GM19023 (cell line): ENCODE results near the gene ITPRID1.
"Not testable (repeated sequence)": the region's sequence is repeated elsewhere in the genome, so short reads cannot be mapped to it uniquely, and the experiment has no call there.

Experiments used
- ATAC-seq: cut with Tn5 transposase; IDR thresholded peaks from one replicate; pipeline ENCODE4 v1.9.1; 2021; ENCODE audit warnings: mild to moderate bottlenecking, moderate library complexity; ENCODE audit not compliant: unreplicated experiment

ITPRID1 gene

DNA sequence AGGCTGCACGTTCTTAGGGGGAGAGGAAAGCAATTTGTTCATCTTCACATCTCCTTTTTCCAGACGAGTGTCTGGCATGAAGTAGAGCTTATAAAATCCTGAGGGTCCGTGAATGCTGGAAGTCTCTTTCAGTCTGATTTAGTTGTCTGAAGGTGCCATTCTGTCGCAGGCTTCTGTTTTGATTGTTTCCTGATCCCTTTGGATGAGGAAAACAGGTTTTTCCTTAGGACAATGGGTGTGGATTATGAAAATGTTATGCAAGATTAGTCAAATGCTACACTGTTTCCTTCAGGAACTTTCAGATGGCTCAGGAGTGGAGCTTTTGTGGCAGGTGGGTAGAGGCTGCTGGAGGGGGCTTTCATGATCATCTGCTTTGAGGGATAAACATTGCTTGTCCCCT, at the start of gene ITPRID1:
TSS of gene ITPRID1 (plus strand) at position 301 of the 400 bp plus-strand sequence. CDS start 38,935 bp downstream, outside the sequence.
- no peak for ATAC-seq

DNA sequence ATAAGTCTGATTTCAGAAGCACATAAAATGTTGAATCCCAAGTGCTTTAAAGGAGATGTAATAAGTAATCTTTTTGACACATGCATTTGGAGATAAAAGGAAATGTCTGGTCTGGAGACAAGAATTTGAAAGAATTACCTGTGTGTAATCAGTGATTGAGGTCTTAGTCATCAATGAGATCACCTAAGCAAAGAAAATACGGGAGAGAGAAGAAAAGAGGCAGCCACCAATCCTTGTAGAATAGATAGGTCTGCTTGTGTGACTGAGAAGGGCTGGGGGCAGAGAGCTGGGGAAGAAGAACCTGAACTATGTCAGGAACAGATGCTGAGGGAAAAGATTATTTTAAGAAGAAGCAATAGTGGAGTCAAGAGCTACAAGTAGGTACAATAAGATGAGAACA, 49.3 kb upstream of the ITPRID1 start:
- ATAC-seq: no peak

DNA sequence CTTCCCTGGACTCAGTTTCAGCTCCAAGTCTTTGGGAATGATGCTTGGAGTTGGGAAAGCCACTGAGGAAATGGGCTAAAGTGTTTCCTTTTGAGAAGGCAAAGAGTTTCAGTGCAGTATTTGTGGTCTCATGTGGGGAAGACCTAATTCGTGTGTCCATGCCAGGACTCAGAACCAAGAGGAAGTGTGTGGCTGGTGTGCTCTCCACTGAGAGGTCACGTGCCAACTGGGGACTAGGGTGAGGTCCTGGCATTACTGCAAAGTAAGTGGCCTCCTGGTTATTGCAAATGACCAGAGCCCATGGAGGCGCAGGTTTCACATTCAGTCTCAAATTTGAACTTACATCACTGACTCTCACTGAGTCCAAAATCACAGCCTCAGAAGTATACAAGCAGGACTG, 48.6 kb upstream of the ITPRID1 start:
- no peak for ATAC-seq

DNA sequence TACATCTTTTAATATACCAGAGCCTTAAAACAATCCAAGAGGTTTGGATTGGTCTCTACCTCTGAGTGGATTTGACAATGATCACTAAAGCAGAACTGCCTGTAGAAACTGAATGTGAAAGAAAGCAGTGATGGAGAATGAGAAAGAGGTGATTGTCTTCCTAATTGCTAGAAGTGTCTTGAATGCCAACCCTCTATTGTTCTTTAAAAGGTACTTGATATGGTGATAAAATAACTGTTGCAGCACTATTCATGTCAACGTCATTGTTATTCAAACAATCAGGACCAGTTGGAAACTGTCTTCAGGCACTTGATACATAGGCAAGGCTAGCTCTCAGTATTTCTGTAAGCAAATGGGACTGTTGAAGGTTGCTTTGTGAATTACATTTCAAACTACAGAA, 47.9 kb upstream of the ITPRID1 start:
- ATAC-seq: no peak

DNA sequence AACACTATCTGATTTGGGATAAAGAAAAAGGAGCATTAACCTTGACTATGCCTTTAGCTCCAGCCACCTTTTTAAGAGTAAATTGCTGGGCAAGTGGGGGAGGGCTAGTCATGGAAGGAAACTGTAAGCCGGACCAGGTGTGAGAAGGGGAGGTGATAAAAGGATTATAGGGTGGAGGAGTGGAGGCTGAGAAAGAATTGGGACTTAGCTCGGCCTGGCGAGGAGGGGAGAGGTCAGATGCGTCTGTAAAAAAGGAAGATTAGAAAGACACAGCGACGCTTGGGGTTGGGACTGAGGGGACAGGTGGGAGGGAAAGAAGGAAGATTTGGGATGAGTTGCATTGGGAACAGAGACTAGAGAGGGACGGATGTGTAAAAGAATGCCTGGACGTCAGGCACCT, 43.0 kb upstream of the ITPRID1 start:
- not testable (repeated sequence) for ATAC-seq

DNA sequence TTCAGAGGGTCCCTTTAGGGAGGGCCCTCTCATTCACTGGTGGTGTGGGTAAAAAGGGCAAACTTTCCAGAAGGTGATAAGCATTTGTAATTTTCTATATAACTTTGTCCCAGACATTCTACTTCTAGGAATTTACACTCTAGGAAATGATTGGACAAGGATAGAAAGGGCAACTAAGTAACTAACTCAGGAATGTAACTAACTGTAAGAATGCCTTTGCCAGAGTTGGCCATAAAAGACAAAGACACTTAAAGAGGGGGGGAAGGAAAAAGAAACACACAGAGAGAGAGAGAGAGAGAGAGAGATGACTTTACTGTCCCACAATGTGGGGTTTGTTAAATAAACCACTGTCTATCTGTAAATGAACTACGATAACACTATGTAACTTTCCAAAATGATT, 38.5 kb upstream of the ITPRID1 start:
- ATAC-seq: no peak

DNA sequence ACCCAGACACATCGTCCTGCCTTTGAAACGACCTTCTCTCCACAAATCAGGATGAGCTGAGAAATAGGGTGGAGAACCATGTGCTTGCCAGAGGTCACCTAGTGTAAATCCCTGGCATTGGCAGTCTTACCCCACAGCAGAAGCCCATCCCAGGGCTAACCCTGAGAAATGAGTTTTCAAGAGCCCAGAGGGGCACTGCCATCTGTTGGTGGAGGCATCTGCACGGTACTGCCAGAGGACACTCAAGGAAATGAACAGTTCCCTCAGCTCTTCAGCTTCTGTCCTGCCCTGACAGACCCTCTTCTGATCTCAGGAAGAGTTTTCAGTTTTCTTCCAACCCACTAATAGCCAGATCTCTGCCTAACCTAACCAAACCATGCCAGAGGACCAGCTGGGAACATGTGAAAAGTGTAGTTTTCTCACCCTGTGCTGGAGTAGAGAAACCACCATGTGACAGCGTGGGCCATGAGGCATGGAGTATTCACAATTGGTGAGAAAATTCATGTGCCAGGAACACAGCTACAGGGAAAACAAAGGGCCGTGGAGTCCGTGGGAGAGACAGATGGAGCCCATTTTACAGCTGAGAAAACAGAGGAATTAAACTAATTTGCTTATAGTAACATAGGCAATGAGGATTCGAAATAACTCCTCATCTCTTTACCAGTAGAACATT, 37.7 kb upstream of the ITPRID1 start:
- ATAC-seq: no peak

DNA sequence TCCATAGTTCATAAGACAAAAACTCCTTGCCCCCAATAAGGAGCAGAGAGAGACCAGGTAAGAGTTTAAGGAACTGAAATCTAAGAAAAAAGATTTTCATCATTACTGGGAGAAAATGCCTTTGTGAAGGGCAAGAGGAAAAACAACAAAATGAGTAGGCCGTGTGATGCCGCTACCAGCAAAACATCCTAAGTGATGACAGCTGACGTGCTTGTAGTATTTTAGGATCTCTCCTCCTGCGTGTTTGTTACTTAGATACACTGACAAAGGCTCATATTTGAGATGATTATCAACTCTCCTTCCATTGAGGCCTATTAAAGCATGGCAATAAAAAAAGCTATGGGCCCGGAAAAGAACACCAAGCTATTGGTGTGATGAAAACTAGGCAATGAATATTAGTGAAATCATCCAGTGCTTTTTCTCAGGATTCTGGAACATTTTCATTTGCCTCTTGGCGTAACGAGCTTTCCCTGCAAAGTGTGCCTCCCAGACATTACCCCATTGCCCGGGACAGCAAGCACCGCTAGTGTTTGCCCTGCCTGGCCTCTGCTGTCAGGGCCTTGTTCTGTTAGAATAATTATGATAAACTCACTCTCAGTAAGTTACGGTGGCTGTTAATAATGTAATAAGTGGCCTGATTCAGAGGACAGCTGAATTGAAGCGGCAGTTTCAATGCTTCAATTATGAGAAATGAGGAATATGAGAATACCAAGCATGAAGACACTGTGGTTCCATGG, 36.8 kb upstream of the ITPRID1 start:
- no peak for ATAC-seq

DNA sequence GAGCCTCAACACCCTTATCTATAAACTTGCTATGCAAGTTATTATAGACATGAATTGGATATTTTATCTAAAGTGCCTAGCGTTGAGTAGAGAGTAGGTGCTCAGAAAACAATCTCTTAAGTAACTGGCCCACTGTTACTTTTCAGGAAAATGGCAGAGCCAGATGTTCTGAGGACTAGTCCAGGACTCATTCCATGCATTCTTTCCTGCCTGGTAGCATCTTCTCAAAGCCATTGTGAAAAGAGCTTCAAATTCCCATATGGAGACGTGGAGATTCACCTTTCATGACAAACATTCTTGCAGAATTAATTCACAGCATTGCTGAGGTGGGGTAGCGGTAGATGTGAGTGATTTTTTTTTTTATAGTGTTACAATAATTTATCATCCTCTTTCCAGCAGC, 35.9 kb upstream of the ITPRID1 start:
- ATAC-seq: no peak

DNA sequence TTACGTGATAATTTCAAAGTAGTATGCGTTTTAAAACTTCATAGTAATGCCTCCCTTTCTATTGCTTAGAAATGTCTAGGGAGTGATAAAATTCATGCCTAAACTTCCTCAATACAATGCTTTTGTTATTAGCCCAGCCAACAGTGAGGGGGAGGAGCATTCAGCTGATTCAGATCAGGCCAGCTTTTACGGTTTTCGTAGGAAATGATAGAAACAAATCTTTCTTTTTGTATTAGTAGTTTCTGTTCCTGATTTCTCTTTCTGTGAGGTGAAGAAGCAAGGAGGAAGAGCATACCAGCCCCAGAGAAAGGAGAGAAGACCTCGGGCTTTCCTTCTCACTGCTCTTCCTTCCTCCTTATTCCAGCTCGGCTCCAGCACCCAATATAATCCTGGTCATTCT, 35.2 kb upstream of the ITPRID1 start:
- ATAC-seq: peak; percentile 71

DNA sequence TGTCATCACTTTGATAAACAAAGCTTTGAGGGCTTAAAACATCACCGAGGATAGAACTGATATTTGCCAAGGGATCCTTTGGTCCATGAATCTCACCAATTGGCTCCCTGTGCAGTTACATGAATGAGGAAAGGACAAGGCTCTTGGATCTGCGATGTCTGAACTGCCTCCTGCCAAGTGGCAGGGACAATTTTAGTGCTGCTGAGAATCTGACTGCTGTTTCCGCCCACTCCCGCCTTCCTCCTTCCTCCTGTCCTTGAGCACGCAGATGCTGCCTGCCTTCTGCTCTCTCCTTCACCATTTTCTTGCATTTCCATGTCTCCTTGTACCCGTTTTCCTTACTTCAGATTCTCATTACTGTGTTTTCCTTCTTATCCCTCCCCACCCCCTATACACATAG, 26.8 kb upstream of the ITPRID1 start:
- no peak for ATAC-seq

DNA sequence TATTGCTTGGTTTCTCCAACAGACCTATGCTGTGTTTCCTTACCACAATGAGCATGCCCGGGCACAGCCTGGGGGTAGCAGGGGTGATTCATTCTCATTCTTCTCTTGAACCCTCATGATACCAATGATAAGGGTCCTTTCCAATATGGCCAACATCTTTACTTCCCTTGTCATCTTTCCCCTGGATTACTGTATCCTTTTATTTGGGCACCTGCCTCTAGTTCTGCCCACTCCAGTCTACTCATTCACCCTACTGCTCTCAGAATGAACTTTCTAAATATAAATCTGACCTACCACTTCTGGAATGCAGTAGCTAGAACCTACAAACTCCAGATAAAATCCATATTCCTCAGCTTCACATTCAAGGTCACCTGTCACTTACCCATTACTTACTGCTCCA, 26.4 kb upstream of the ITPRID1 start:
- no peak for ATAC-seq

DNA sequence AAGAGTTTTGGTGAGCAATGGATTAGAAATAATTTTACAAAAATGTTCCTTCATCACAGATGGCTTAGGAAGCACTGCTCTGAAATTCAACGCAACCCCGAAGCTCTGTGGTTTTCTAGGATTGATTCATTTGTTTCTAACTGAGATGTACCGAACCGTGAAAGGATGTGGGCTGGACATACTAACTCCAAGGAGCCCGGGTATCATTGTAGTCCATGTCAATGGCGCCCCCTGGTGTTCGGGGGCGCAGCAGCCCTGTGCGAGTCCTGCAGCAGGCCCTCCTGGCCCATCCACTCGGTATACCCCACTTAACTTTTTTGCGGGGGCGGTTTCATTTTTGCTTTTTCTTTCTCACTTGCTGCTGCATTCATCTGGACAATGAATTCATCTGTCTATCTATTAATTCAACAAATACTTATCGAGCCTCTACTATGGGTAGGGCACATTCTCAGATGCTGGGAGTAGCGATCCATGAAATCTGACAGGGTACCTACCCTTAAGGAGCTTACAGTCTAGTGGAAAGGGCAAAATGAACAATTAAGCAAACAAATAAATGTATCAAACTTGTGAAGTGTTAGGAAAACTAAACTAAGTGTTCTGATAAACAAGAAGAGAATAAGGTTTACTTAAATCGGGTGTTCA, 25.2 kb upstream of the ITPRID1 start:
- peak; percentile 98 for ATAC-seq

DNA sequence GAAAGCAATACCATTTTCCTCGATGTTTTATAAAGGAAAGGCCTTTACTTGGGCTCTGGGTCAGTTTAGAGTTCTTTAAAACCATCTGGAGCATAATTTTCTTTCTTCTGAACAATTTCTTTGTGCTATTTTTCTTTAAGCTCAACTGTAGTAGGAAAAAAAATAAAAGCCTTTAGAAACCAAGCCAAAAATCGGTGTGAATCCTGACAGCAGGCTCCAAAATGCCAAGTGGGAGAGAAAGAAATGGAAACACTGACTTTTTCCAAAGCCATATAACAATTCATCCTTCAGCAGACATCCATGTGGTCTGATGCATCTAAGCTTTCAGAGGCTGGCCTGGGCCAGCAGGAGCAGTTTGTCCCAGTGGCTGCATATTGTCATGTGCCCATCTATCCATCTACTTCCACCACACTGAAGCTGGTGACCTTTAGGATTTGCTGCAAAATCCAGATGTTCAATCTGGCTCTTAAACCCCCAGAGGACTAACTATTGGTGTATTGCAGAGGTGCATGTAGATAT, 23.0 kb upstream of the ITPRID1 start:
- ATAC-seq: no peak

DNA sequence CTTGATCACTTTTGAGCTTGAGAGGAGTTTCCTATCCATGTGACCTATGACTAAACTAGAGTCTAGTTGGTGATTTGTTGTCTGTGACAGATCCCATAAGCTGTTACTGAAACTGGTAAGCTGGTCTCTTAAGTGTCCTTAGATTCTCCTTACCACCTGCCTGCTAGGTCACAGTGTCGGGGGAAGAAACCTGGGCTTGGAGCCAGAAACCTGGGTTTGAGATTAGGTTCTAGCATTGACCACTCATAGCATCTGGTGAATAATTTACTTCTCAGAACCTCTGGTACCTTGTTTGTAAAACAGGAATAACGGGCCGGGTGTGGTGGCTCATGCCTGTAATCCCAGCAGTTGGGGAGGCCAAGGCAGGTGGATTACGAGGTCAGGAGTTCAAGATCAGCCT, 21.8 kb upstream of the ITPRID1 start:
- ATAC-seq: no peak

DNA sequence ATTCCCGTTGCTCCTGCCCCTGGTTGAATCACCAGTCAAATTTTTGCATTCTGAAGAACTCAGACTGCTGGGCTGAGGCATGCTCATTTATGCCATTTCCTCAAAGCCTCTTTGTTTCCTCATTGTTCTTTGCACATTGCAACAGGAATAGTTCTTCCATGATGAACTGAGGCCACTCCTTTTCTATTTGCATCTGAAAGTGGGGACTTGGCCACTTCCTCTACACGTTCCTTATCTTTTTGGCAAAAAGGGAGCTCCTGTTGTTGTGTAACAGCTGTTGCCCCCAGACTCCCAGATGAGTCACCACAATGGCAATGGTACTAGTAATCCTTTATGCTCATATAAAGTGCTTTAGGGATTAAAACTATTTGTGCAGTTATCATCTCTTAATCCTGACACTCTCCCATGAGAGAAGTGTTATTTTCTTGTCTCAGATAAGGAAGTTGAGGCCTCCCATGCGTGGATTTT, 20.1 kb upstream of the ITPRID1 start:
- no peak for ATAC-seq

DNA sequence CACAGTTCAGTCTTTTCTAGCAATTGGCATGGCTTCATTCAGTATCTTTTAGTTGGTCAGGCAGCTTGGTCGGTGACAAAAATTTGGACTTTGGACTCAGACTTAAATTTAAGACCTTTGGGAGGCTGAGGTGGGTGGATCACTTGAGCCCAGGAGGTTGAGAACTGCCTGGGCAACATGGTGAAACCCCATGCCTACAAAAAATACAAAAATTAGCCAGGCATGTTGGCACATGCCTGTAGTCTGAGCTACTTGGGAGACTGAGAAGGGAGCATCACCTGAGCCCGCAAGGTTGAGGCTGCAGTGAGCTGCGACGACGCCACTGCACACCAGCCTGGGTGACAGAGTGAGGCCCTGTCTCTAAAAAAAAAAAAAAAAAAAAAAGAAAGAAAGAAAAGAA, 19.5 kb upstream of the ITPRID1 start:
- no peak for ATAC-seq

DNA sequence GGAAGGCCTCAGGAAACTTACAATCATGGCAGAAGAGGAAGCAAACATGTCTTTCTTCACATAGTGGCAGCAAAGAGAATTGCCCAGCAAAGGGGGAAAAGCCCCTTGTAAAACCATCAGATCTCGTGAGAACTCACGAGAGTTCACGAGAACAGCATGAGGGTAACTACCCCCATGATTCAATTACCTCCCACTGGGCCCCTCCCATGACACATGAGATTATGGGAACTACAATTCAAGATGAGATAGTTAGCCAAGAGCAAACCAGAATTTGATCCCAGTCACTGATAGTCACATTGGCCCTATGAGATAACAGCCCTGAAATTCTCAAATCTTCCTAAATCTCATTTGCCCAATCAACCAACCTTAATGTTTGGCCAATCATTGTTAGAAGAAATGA, 18.2 kb upstream of the ITPRID1 start:
- no peak for ATAC-seq

DNA sequence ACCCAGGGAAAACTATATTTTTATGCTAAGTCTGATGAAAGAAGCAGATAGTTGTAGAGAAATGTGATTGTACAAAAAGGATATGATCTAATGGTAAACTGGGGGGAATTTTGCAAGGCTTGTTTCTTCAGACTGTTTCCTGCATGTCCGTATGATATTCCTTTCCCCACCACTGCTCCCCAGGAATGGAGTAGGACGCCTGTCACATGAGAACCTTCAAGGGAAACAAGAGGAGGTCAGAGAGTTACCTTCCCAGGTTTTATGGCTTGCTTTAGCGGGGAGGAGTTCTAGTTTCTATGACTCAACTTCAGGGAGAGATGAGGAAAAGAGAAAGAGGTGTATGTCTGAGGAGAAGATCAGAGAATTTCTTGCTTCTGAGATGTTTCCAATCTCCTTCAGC, 16.4 kb upstream of the ITPRID1 start:
- ATAC-seq: no peak

DNA sequence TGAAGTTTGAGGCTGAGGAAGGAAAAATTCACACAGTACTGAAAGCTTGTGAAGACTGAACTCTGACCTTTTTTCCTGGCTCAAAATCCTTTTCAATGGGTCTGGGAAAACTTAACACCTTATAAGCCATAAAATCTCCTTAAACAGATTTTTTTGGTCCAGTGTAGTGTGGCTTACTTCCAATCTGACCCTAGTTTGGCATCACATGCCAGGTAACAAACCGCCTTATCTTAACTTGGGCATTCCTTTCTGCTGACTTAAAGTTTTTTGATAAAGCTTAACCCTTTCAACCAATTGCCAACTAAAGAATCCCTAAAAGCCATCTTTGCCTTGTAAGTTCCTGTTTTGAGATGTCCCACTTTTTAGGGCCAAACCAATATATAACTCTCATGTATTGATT, 13.2 kb upstream of the ITPRID1 start:
- ATAC-seq: no peak

DNA sequence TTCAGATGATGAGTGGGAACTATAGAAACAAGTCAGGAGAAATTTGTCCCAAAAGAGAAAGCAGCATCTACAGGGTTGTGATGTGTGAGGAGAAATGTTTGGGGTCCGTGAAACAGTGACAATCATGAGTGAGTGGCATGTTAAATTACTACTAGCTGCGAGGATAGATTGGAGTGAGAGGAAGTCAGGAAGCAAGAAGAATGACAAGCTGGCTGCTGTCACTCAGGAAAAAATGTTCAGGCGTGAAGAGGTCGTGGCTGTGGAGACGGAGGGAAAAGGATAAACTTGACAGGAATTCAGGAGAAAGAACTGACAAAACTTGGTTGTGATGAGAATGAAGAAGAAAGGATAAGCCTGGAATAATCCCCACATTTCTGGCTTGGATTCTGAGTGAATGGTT, 5.1 kb upstream of the ITPRID1 start:
- ATAC-seq: no peak

DNA sequence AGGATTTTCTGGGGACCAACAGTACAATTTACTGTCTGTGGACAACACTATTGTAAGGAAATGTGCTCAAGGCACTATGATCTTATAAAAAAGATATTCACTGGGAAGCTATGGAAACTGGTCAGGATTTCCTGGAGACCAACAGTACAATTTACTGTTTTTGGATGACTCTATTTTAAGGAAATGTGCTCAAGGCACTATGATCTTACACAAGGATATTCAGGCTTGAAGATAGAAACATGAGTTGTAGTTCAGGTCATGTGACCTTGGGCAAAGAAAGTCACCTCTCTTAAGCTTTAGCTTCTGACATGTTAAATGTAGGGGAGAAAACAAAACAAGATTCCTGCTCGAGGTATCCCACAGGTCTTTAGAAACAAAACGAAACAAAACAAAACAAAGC, 1.7 kb upstream of the ITPRID1 start:
- no peak for ATAC-seq
